Cardiac fibroblast (primary cell): ENCODE measurements around the gene COL23A1.

ENCODE experiments used
- DNase-seq, 2 donors: peaks; one replicate each; pipeline versions ENCODE4 v3.0.0 to v3.0.0-alpha.2; 2010; ENCODE audit warnings: low read depth in 2 of 2
- H3K4me3 ChIP-seq, 2 donors: replicated peaks in 1 of 2; 1 replicate in 1 of 2; 2 replicates in 1 of 2; pipeline ENCODE4 v1.5.1; 2011; ENCODE audit warnings: low read depth in 2 of 2, low read length in 2 of 2, mild to moderate bottlenecking in 2 of 2, moderate library complexity in 1 of 2
- TF ChIP-seq, protein P1 (sequence below): IDR thresholded peaks from one replicate; pipeline ENCODE4 v1.5.1; 2011; ENCODE audit warnings: low read depth, mild to moderate bottlenecking, low read length, inconsistent platforms

Gene COL23A1

GRCh38 chr5:178384816-178385495 lies 205.2 kb downstream of the COL23A1 start:
- DNase-seq: no peak
- TF ChIP-seq, protein P1, sequence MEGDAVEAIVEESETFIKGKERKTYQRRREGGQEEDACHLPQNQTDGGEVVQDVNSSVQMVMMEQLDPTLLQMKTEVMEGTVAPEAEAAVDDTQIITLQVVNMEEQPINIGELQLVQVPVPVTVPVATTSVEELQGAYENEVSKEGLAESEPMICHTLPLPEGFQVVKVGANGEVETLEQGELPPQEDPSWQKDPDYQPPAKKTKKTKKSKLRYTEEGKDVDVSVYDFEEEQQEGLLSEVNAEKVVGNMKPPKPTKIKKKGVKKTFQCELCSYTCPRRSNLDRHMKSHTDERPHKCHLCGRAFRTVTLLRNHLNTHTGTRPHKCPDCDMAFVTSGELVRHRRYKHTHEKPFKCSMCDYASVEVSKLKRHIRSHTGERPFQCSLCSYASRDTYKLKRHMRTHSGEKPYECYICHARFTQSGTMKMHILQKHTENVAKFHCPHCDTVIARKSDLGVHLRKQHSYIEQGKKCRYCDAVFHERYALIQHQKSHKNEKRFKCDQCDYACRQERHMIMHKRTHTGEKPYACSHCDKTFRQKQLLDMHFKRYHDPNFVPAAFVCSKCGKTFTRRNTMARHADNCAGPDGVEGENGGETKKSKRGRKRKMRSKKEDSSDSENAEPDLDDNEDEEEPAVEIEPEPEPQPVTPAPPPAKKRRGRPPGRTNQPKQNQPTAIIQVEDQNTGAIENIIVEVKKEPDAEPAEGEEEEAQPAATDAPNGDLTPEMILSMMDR: no peak
- no peak overlapping the region for H3K4me3 ChIP-seq

DNA sequence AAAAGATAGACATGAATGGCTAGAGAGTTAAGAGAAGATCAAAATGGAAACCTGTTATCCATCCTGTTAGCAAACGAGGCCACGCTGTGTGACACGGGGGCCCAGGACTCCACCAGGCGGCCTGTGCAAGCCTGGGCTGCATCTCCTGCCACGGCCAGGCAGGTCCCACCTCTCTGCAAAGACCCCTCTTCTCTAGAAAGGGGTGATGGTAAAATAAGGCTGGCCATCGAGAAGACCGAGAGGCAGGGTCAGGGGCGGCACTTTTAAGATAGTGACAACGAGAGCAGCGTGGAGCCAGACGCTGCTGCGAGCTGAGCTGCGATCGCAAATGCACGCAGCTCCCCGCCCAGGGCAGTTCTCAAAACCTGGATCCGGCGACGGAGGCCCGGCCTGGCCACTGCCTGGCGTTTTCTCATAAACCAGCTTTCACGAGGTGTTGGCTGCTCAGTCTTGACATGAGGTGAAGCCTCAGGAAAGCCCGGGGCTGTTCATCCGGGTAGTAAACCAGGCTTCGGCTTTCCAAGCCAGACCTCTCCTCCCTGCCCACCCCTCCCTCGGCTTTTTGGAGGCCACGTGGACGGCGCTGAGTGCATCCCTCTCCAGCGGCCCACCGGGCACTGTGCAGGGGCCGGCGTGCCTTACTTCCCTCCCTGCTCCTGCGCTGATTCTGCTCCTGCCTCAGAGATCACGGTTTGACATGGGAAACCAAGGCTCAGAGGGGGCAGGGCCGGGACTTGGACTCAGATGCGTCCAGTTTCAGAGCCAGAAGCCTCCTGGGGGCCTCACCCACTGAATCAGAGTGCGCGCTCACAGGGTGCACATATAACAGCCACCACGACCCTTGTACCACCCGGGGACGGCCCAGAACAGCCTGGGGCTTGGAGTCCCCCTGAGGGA lies 206.0 kb downstream of the COL23A1 start:
- TF ChIP-seq, protein P1: no peak
- DNase-seq: no peak
- H3K4me3 ChIP-seq: no peak overlapping the region

GRCh38 chr5:178383301-178383918 lies 206.8 kb downstream of the COL23A1 start:
- DNase-seq: no peak
- TF ChIP-seq, protein P1: no peak
- no peak overlapping the region for H3K4me3 ChIP-seq

GRCh38 chr5:178382754-178383164 lies 207.4 kb downstream of the COL23A1 start:
- no peak for DNase-seq
- TF ChIP-seq, protein P1: no peak
- H3K4me3 ChIP-seq: no peak overlapping the region

- no peak overlapping the region for H3K4me3 ChIP-seq
- TF ChIP-seq, protein P1: no peak
- no peak for DNase-seq
Measured at GRCh38 chr5:178381921-178382695, 208.1 kb downstream of the COL23A1 start.

- TF ChIP-seq, protein P1: no peak
- no peak overlapping the region for H3K4me3 ChIP-seq
- DNase-seq: no peak
Measured at GRCh38 chr5:178381206-178381605, 209.0 kb downstream of the COL23A1 start.
